ENCODE measurements around the gene TUBB4A. TPM values are rescaled to one million over a fixed set of nuclear protein-coding genes. Genes with fewer than 3 reads are reported as not detected.

The TUBB4A gene
- total RNA-seq, 6 experiments from 2014 or later: 0.24 to 19.2 (median 1.4) TPM

DNA sequence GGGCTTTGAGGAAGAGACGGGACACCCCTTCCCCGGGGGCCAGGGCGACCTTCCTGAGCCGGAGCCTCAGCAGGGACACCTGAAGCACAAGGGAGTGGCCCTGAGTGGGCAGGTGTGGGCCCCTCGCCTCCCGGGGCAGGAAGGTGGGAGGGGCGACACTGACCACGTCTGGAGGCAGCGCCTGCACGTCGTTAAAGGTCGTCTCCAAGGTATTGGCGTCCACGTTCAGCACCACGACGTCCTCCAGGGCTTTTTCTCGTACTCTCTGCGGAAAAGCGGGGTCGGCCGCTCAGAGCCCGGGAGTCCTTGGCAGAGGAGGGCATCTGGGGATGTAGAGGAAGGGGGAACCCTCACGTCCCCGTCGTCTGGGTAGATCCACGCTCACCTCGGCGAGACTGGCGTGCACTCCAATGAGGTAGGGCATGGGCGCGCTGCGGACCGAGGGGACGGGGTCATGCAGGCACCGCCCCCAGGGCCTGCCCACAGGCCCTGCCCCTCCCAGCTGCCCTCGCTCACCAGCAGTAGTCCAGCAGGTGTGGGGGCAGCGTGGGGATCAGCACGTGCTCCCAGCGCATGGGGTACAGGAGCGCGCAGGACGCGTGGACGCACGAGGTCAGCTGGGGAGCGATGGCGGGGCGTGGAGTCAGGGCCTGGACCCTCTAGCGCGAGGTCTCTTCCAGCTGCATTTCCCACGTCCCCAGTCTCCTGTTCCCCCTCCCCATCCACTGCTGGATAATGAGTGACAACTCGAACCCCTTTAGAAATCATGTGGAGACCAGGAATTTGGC is 26.6 kb downstream of the TUBB4A start:
- 40% methylated on average over 24 of the region's 52 CpGs for WGBS (ENCODE audit: insufficient coverage, low coverage, low lambda C conversion rate, missing lambda C conversion rate)
- ATAC-seq: no peak
- H3K27ac ChIP-seq: no peak overlapping the region

GRCh38 chr19:6473647-6474046 is 28.5 kb downstream of the TUBB4A start:
- ATAC-seq (no peak), DNase-seq (no peak)
- 61% methylated on average over 9 of the region's 9 CpGs for WGBS (ENCODE audit: insufficient coverage, low coverage, low lambda C conversion rate, missing lambda C conversion rate)
- TF ChIP-seq CTCF (IDR thresholded peaks at IDR 0.05) (no peak), POLR2A (IDR thresholded peaks at IDR 0.05) (no peak)
- Histone ChIP-seq H3K4me1 (no peaks in the 10 kb centered on the region), H3K36me3 (no peaks in the 10 kb centered on the region), H3K9me3 (no peaks in the 10 kb centered on the region), H3K4me3 (no peak overlapping the region), H3K27me3 (no peaks in the 10 kb centered on the region), H3K27ac (no peak overlapping the region)
- intact Hi-C loops (cut with DNase I): no loop called here

More for the DNA sequence above, 26.6 kb downstream of the TUBB4A start:
- no peaks in the 10 kb centered on the region for H3K4me1 ChIP-seq
- no peaks in the 10 kb centered on the region for H3K36me3 ChIP-seq
- H3K27me3 ChIP-seq: no peaks in the 10 kb centered on the region
- H3K9me3 ChIP-seq: no peaks in the 10 kb centered on the region
- intact Hi-C loops (cut with DNase I): no loop called here
- H3K4me3 ChIP-seq: peak overlapping the region; percentile 12 to 42 (median 35)
- DNase-seq: no peak
- TF ChIP-seq POLR2A (IDR thresholded peaks at IDR 0.05) (no peak), CTCF (IDR thresholded peaks at IDR 0.05) (no peak)

- H3K27ac ChIP-seq: no peak overlapping the region
- intact Hi-C loops (cut with DNase I): no loop called here
- TF ChIP-seq POLR2A (IDR thresholded peaks at IDR 0.05) (no peak), CTCF (IDR thresholded peaks at IDR 0.05) (no peak)
Observed at GRCh38 chr19:6472713-6473112, 29.4 kb downstream of the TUBB4A start.

GRCh38 chr19:6471076-6471475 is 31.0 kb downstream of the TUBB4A start:
- ATAC-seq (no peak), DNase-seq (no peak)
- H3K4me3 ChIP-seq: no peak overlapping the region
- H3K9me3 ChIP-seq: no peaks in the 10 kb centered on the region
- H3K27ac ChIP-seq: no peak overlapping the region
- peaks cover 0 to 7% (median 0%) of the 10 kb centered on the region in 4 donors for H3K36me3 ChIP-seq
- no peaks in the 10 kb centered on the region for H3K27me3 ChIP-seq
- intact Hi-C loops (cut with DNase I): no loop called here
- TF ChIP-seq CTCF (IDR thresholded peaks at IDR 0.05): no peak
- TF ChIP-seq POLR2A (IDR thresholded peaks at IDR 0.05): no peak
- no peaks in the 10 kb centered on the region for H3K4me1 ChIP-seq
- 85% methylated on average over 8 of the region's 14 CpGs for WGBS (ENCODE audit: insufficient coverage, low coverage, low lambda C conversion rate, missing lambda C conversion rate)

More at GRCh38 chr19:6472713-6473112, 29.4 kb downstream of the TUBB4A start:
- no peak overlapping the region for H3K4me3 ChIP-seq
- no peak for DNase-seq
- no peaks in the 10 kb centered on the region for H3K36me3 ChIP-seq
- no peak for ATAC-seq
- no peaks in the 10 kb centered on the region for H3K4me1 ChIP-seq
- H3K9me3 ChIP-seq: no peaks in the 10 kb centered on the region
- H3K27me3 ChIP-seq: no peaks in the 10 kb centered on the region
- WGBS (ENCODE audit: insufficient coverage, low coverage, low lambda C conversion rate, missing lambda C conversion rate): 100% methylated on average over 1 of the region's 4 CpGs

Measured in right lobe of liver (tissue), 6 donors.